Nephron progenitor cell (in vitro differentiated cells): ENCODE data around the gene ASB13.

Source experiments
- DNase-seq: peaks from one replicate; pipeline ENCODE4 v3.0.0; 2021
- H3K27ac Mint-ChIP-seq: 2 replicates; pipeline ENCODE4 v1.8.0; 2021; ENCODE audit warnings: mild to moderate bottlenecking, moderate library complexity, mixed read lengths
- H3K27me3 Mint-ChIP-seq: 2 replicates; pipeline ENCODE4 v1.8.0; 2021; ENCODE audit warnings: mild to moderate bottlenecking, low read depth, mixed read lengths; ENCODE audit not compliant: poor library complexity
- H3K36me3 Mint-ChIP-seq: 2 replicates; pipeline ENCODE4 v1.8.0; 2021; ENCODE audit warnings: low read depth, mixed read lengths
- H3K4me1 Mint-ChIP-seq: 2 replicates; pipeline ENCODE4 v1.8.0; 2021; ENCODE audit warnings: mixed read lengths
- H3K4me3 Mint-ChIP-seq: 2 replicates; pipeline ENCODE4 v1.8.0; 2021; ENCODE audit warnings: mild to moderate bottlenecking, moderate library complexity, mixed read lengths
- H3K9me3 Mint-ChIP-seq: 2 replicates; pipeline ENCODE4 v1.8.0; 2021; ENCODE audit warnings: mild to moderate bottlenecking, moderate library complexity, mixed read lengths
- CTCF ChIP-seq: fragments of 200-600 bp; sonication (generic); IDR thresholded peaks from 2 replicates; pipeline ENCODE4 v1.5.0; 2021; ENCODE audit warnings: antibody characterized with exemption

ASB13 gene

GRCh38 chr10:5685764-5686240 lies 19.4 kb upstream of the ASB13 start:
- H3K36me3 Mint-ChIP-seq = peaks cover 12% of the 10 kb centered on the region
- H3K4me3 Mint-ChIP-seq = peak overlapping the region; percentile 98
- peaks cover 22% of the 10 kb centered on the region for H3K4me1 Mint-ChIP-seq
- peaks cover 30% of the 10 kb centered on the region for H3K27me3 Mint-ChIP-seq
- TF ChIP-seq CTCF = no peak
- H3K27ac Mint-ChIP-seq = peak overlapping the region; percentile 98
- DNase-seq = no peak
- peaks cover 9% of the 10 kb centered on the region for H3K9me3 Mint-ChIP-seq

GRCh38 chr10:5684971-5685763 lies 18.8 kb upstream of the ASB13 start:
- Mint-ChIP-seq H3K27me3 (peaks cover 36% of the 10 kb centered on the region), H3K4me3 (peak overlapping the region; percentile 98), H3K9me3 (peaks cover 9% of the 10 kb centered on the region), H3K36me3 (peaks cover 12% of the 10 kb centered on the region), H3K27ac (peak overlapping the region; percentile 98), H3K4me1 (peaks cover 22% of the 10 kb centered on the region)
- TF ChIP-seq CTCF = peak; percentile 36
- DNase-seq = peak; percentile 70

- Mint-ChIP-seq H3K4me3 (peak within 1 kb of the TSS; percentile 98), H3K9me3 (peaks cover 9% of the 10 kb centered on the region), H3K27ac (peak within 1 kb of the TSS; percentile 98), H3K36me3 (peaks cover 12% of the 10 kb centered on the region), H3K27me3 (peaks cover 43% of the 10 kb centered on the region), H3K4me1 (peaks cover 22% of the 10 kb centered on the region)
- no peak for TF ChIP-seq CTCF
- DNase-seq = peak; percentile 95
Measured at GRCh38 chr10:5684318-5684970, 18.0 kb upstream of the ASB13 start, which contains the start of gene TASOR2. TASOR2 (plus strand) TSS chr10:5684838; CDS start chr10:5720643, 35,805 bp downstream.

- Mint-ChIP-seq H3K9me3 (peaks cover 9% of the 10 kb centered on the region), H3K4me3 (no peak overlapping the region), H3K27me3 (peaks cover 57% of the 10 kb centered on the region), H3K27ac (no peak overlapping the region), H3K36me3 (peaks cover 4% of the 10 kb centered on the region), H3K4me1 (peaks cover 22% of the 10 kb centered on the region)
- DNase-seq = no peak
- TF ChIP-seq CTCF = no peak
Measured at GRCh38 chr10:5683065-5683464, 16.7 kb upstream of the ASB13 start.

GRCh38 chr10:5681930-5682329 lies 15.5 kb upstream of the ASB13 start:
- DNase-seq = no peak
- Mint-ChIP-seq H3K27me3 (peaks cover 63% of the 10 kb centered on the region), H3K36me3 (no peaks in the 10 kb centered on the region), H3K4me3 (no peak overlapping the region), H3K27ac (no peak overlapping the region), H3K4me1 (peaks cover 17% of the 10 kb centered on the region), H3K9me3 (peaks cover 9% of the 10 kb centered on the region)
- TF ChIP-seq CTCF = no peak
